HepG2 (cell line): ENCODE results near the gene TMCC2. TPM values are rescaled to one million over a fixed set of nuclear protein-coding genes. Genes with fewer than 3 reads are reported as not detected.

ENCODE experiments used
- ATAC-seq: fragments of 200-7000 bp; cut with Tn5 transposase; 3 replicates; pipeline ENCODE4 v1.9.1; 2020; ENCODE audit warnings: mild to moderate bottlenecking, moderate library complexity
- BruUV-seq: library from RNA; stranded (reverse); fragments of 400-500 nt; replicated peaks from 2 replicates; lab custom pipeline; 2021; lab: Mats Ljungman, UMichigan
- CTCF ChIA-PET: fragments of 300-600 bp; formaldehyde crosslinking; extraction: SDS; loops from one replicate; lab custom pipeline; 2021; ENCODE audit warnings: low total read pairs, inconsistent platforms, low intra/inter-chr PET ratio; lab: Yijun Ruan, JAX
- POLR2A ChIA-PET: fragments of 350-600 bp; sonication (Branson Sonifier 250); formaldehyde crosslinking; loops from one replicate; lab custom pipeline; 2020; ENCODE audit warnings: antibody characterized with exemption, inconsistent platforms; lab: Yijun Ruan, JAX
- DNase-seq: peaks from one replicate; pipeline ENCODE4 v3.0.0-alpha.2; 2015; ENCODE audit warnings: low spot score
- FAIRE-seq: peaks from 3 replicates; lab custom pipeline; 2011; peaks lifted over from hg19 to GRCh38; lab: Jason Lieb, UNC
- H2AFZ ChIP-seq: one replicate; pipeline ENCODE4 v1.6.1; 2011; ENCODE audit warnings: low read length, inconsistent platforms
- H3K27ac ChIP-seq: fragments of 300-600 bp; 3 replicates; pipeline ENCODE4 v1.8.0; 2011; ENCODE audit warnings: mixed run types, mild to moderate bottlenecking, mixed read lengths, low read length, inconsistent platforms; ENCODE audit not compliant: insufficient read depth; ENCODE audit errors: extremely low read length
- H3K27me3 ChIP-seq, 2 experiments: fragments of 200-600 bp in 1 of 2; 2 replicates in 1 of 2; 3 replicates in 1 of 2; pipeline versions ENCODE4 v1.6.0 to v1.8.0; 2011; ENCODE audit warnings: low read length in 2 of 2, mild to moderate bottlenecking in 2 of 2, moderate library complexity in 2 of 2, inconsistent platforms in 1 of 2; ENCODE audit not compliant: insufficient read depth in 2 of 2, control insufficient read depth in 1 of 2
- H3K36me3 ChIP-seq, 2 experiments: fragments of 200-600 bp in 1 of 2; replicated peaks in 1 of 2; 2 replicates in 1 of 2; 3 replicates in 1 of 2; pipeline versions ENCODE4 v1.5.1 to v1.8.0; 2011; ENCODE audit warnings: low read length in 2 of 2, inconsistent platforms in 1 of 2; ENCODE audit not compliant: insufficient read depth in 2 of 2, control insufficient read depth in 1 of 2
- H3K4me1 ChIP-seq: 2 replicates; pipeline ENCODE4 v1.5.1; 2012; ENCODE audit warnings: low read length, inconsistent platforms; ENCODE audit not compliant: insufficient read depth
- H3K4me2 ChIP-seq: 2 replicates; pipeline ENCODE4 v1.6.0; 2011; ENCODE audit warnings: low read depth, low read length, inconsistent platforms
- H3K4me3 ChIP-seq, 3 experiments: fragments of 200-600 bp in 1 of 3; sonication (generic), shearing (Covaris generic) in 1 of 3; replicated peaks in 1 of 3; 2 replicates each; pipeline ENCODE4 v1.5.1; 2011 to 2016; ENCODE audit warnings: low read length in 3 of 3, inconsistent platforms in 2 of 3, low read depth in 2 of 3, mild to moderate bottlenecking in 2 of 3, control low read depth in 1 of 3, mixed read lengths in 1 of 3; ENCODE audit not compliant: insufficient read depth in 1 of 3
- H3K79me2 ChIP-seq: one replicate; pipeline ENCODE4 v1.6.1; 2011; ENCODE audit warnings: low read length, inconsistent platforms; ENCODE audit not compliant: insufficient read depth
- H3K9ac ChIP-seq: 2 replicates; pipeline ENCODE4 v1.6.0; 2011; ENCODE audit warnings: mild to moderate bottlenecking, low read depth, low read length, inconsistent platforms; ENCODE audit not compliant: insufficient read depth
- H3K9me3 ChIP-seq: 2 replicates; pipeline ENCODE4 v1.5.1; 2012; ENCODE audit warnings: mild to moderate bottlenecking, low read length
- H4K20me1 ChIP-seq: 2 replicates; pipeline ENCODE4 v1.6.0; 2011; ENCODE audit warnings: inconsistent platforms, mild to moderate bottlenecking, low read length, moderate library complexity; ENCODE audit not compliant: insufficient read depth
- FOXO1 ChIP-seq: sonication (generic); formaldehyde crosslinking; IDR thresholded peaks from 2 replicates; pipeline ENCODE4 v1.4.0; 2020; ENCODE audit warnings: missing genetic modification reagents
- MAFF ChIP-seq: IDR thresholded peaks from 2 replicates; pipeline ENCODE4 v1.6.1; 2011; ENCODE audit warnings: low read depth, low read length, improper control_type of control experiment
- MAFK ChIP-seq, 2 experiments: IDR thresholded peaks in 1 of 2; conservative IDR thresholded peaks in 1 of 2; 2 replicates each; pipeline ENCODE4 v1.6.1; 2011; ENCODE audit warnings: improper control_type of control experiment in 2 of 2, low read length in 2 of 2
- MNT ChIP-seq: fragments of 450-650 bp; IDR thresholded peaks from 2 replicates; pipeline ENCODE4 v1.6.1; 2016
- NBN ChIP-seq: fragments of 450-650 bp; conservative IDR thresholded peaks from 2 replicates; pipeline ENCODE4 v1.6.1; 2017
- PHF20 ChIP-seq: sonication (generic); formaldehyde crosslinking; IDR thresholded peaks from 2 replicates; pipeline ENCODE4 v1.5.0; 2020; ENCODE audit warnings: mild to moderate bottlenecking, missing genetic modification reagents
- SNRNP70 ChIP-seq: fragments of 200-400 bp; formaldehyde crosslinking; IDR thresholded peaks from 2 replicates; pipeline ENCODE4 v1.6.1; 2017; ENCODE audit warnings: mild to moderate bottlenecking, low read depth, low read length, moderate library complexity
- SUZ12 ChIP-seq: fragments of 150-350 bp; IDR thresholded peaks from 2 replicates; pipeline ENCODE4 v1.6.1; 2014; ENCODE audit warnings: low read depth, low read length
- ZBTB7A ChIP-seq: sonication (generic); formaldehyde crosslinking; IDR thresholded peaks from 2 replicates; pipeline ENCODE4 v1.8.0; 2022; ENCODE audit warnings: mild to moderate bottlenecking, missing genetic modification reagents
- ZNF879 ChIP-seq: sonication (generic); formaldehyde crosslinking; IDR thresholded peaks from 2 replicates; pipeline ENCODE4 v1.8.1; 2023; ENCODE audit warnings: missing genetic modification reagents
- WGBS: methylation state at CpG from one replicate; pipeline ENCODE4 v1.1.6; 2017; ENCODE audit warnings: low lambda C conversion rate; 5-methylcytosine and 5-hydroxymethylcytosine counted together
- in situ Hi-C: cut with HindIII; loops from 2 replicates; pipeline ENCODE4 v1.10.0; 2017; ENCODE audit warnings: low pct_unique_long_range_greater_than_20kb; ENCODE audit not compliant: extremely low pct_ligation_motif_present
- intact Hi-C: fragments of 100-400 bp; cut with micrococcal nuclease; formaldehyde crosslinking; loops from one replicate; pipeline ENCODE4 v1.10.0; 2022; ENCODE audit not compliant: unreplicated experiment
- polyA plus RNA-seq, 8 experiments: library from polyadenylated mRNA; depleted of rRNA in 3 of 8; stranded (reverse) in 7 of 8; unstranded in 1 of 8; fragments of >200 nt; fragmentation: Illumina TruSeq in 4 of 8; extraction: Trizol in 4 of 8; gene quantifications; 2 replicates each; pipeline versions ENCODE4 v1.2.1 to v1.2.3, GENCODE V29; 2011 to 2016; ENCODE audit warnings: low read depth in 4 of 8, missing spikeins in 1 of 8, mixed read lengths in 1 of 8; ENCODE audit not compliant: insufficient read depth in 1 of 8
- total RNA-seq, 5 experiments: library from RNA; depleted of rRNA; stranded (reverse); fragments of >200 nt; fragmentation: Illumina TruSeq; extraction: Trizol; gene quantifications; 2 replicates each; pipeline ENCODE4 v1.2.3, GENCODE V29; 2016; ENCODE audit warnings: low read depth in 1 of 5

The TMCC2 gene
- total and polyA plus RNA-seq, 2 of the 13 experiments (the other 11 are each of a cell fraction or from before 2014, with no cell fraction given), result 0.12 to 0.24 TPM

GRCh38 chr1:205225901-205226765 is 1.6 kb upstream of the TMCC2 start:
- no peaks in the 10 kb centered on the region for H3K36me3 ChIP-seq
- no peaks in the 10 kb centered on the region for H3K9me3 ChIP-seq
- ChIA-PET CTCF (no interaction called here), POLR2A (no interaction called here)
- H2AFZ ChIP-seq, result no peak overlapping the region
- no peak for ATAC-seq
- intact Hi-C loops (no loop called here), in situ Hi-C loops (no loop called here)
- BruUV-seq, result no TSS peak
- no peak for DNase-seq
- no peak overlapping the region for H3K4me2 ChIP-seq
- H3K4me3 ChIP-seq, result no peak overlapping the region
- 26% methylated on average over 11 of the region's 11 CpGs for WGBS
- no peak overlapping the region for H3K27ac ChIP-seq
- no peaks in the 10 kb centered on the region for H3K79me2 ChIP-seq
- FAIRE-seq, result no peak
- H3K4me1 ChIP-seq, result peaks cover 30% of the 10 kb centered on the region
- H3K27me3 ChIP-seq, result peaks cover 2 to 29% of the 10 kb centered on the region in 2 experiments; a peak in 4 of 5 replicates
- no peaks in the 10 kb centered on the region for H4K20me1 ChIP-seq
- no peak overlapping the region for H3K9ac ChIP-seq
- TF ChIP-seq ZNF879 (CRISPR knock-in tag), result no peak
- TF ChIP-seq FOXO1 (CRISPR knock-in tag), result no peak
- peak in 1 of 2 experiments; percentile 58; a peak in 2 of 4 replicates for TF ChIP-seq MAFK (conservative IDR thresholded peaks at IDR 0.05 in 1 of 2, IDR thresholded peaks at IDR 0.05 in 1 of 2; ENCODE audit: low read length in 2 of 2)
- TF ChIP-seq MAFF, result peak; percentile 65
- TF ChIP-seq NBN, result no peak

GRCh38 chr1:205226868-205227583 is 720 bp upstream of the TMCC2 start:
- TF ChIP-seq SNRNP70 (no peak), MNT (no peak), ZBTB7A (CRISPR knock-in tag) (no peak), SUZ12 (no peak), PHF20 (CRISPR knock-in tag) (no peak)
- TF ChIP-seq, all 625 proteins: peak for 0
- Histone ChIP-seq H3K9me3 (no peaks in the 10 kb centered on the region), H3K4me1 (peaks cover 30% of the 10 kb centered on the region), H3K36me3 (no peaks in the 10 kb centered on the region), H3K79me2 (no peaks in the 10 kb centered on the region), H4K20me1 (no peaks in the 10 kb centered on the region), H3K4me3 (peak overlapping the region; percentile 53 to 78 (median 64); a peak in 5 of 6 replicates), H3K9ac (no peak overlapping the region), H3K4me2 (peak overlapping the region; percentile 82), H3K27ac (no peak overlapping the region), H3K27me3 (peaks cover 2 to 30% of the 10 kb centered on the region in 2 experiments; a peak in 4 of 5 replicates), H2AFZ (no peak overlapping the region)
- intact Hi-C loops (no loop called here), in situ Hi-C loops (no loop called here)
- WGBS, result 26% methylated on average over 8 of the region's 8 CpGs
- DNase-seq, result peak; percentile 56
- peak; percentile 42 for ATAC-seq
- FAIRE-seq, result peak; percentile 62
- CTCF ChIA-PET, result no interaction called here
- no TSS peak for BruUV-seq
- POLR2A ChIA-PET, result interaction anchor here (1.5 kb wide), 1 partner anchor 91 kb away, joined by 3 read pairs; no protein-coding TSS in a partner anchor
